ENCODE data around the gene NDUFS2. TPM values are rescaled to one million over a fixed set of nuclear protein-coding genes. Genes with fewer than 3 reads are reported as not detected.

Gene NDUFS2
- total and polyA plus RNA-seq, 5 experiments from 2014 or later, result 78.6 to 127 (median 106) TPM

- no peak for DNase-seq
These were observed 16.3 kb upstream of the NDUFS2 start for GRCh38 chr1:161185732-161186311.

GRCh38 chr1:161187311-161187710 is 14.9 kb upstream of the NDUFS2 start:
- H3K27ac Mint-ChIP-seq, result peak overlapping the region; percentile 89 to 100 (median 94)
- no peak for DNase-seq
- ATAC-seq, result no peak
- H3K27me3 Mint-ChIP-seq, result no peaks in the 10 kb centered on the region
- POLR2A ChIA-PET, result interaction anchor here (0.7 to 3.9 kb wide), 7 partner anchors 11 to 38 kb away, joined by 3 to 26 read pairs (median 5); partner anchors contain the start of genes B4GALT3, NDUFS2, PPOX and TOMM40L
- no peaks in the 10 kb centered on the region for H3K36me3 Mint-ChIP-seq
- H3K4me1 Mint-ChIP-seq, result peaks cover 36 to 77% (median 73%) of the 10 kb centered on the region in 4 donors
- no peaks in the 10 kb centered on the region for H3K9me3 Mint-ChIP-seq
- H3K4me3 Mint-ChIP-seq, result peak overlapping the region in 9 of 10 donors; percentile 2 to 79 (median 60)

More at GRCh38 chr1:161185732-161186311, 16.3 kb upstream of the NDUFS2 start:
- Mint-ChIP-seq H3K27ac (peak overlapping the region; percentile 89 to 100 (median 94)), H3K4me1 (peaks cover 40 to 83% (median 79%) of the 10 kb centered on the region in 4 donors), H3K36me3 (no peaks in the 10 kb centered on the region), H3K4me3 (peak overlapping the region; percentile 74 to 91 (median 88)), H3K9me3 (no peaks in the 10 kb centered on the region), H3K27me3 (no peaks in the 10 kb centered on the region)
- peak; percentile 3 to 4 for ATAC-seq
- POLR2A ChIA-PET, result interaction anchor here (0.6 to 3.9 kb wide), 16 partner anchors 8 to 136 kb away, joined by 3 to 27 read pairs (median 3); partner anchors contain the start of genes APOA2, ARHGAP30, B4GALT3 and NDUFS2

GRCh38 chr1:161188381-161188780 is 13.8 kb upstream of the NDUFS2 start:
- ATAC-seq, result no peak
- peaks cover 36 to 76% (median 72%) of the 10 kb centered on the region in 4 donors for H3K4me1 Mint-ChIP-seq
- H3K27ac Mint-ChIP-seq, result peak overlapping the region in 8 of 10 donors; percentile 62 to 100 (median 82)
- no peaks in the 10 kb centered on the region for H3K9me3 Mint-ChIP-seq
- POLR2A ChIA-PET, result interaction anchor here (0.6 to 3.9 kb wide), 6 partner anchors 11 to 192 kb away, joined by 3 to 26 read pairs (median 4); partner anchors contain the start of genes ADAMTS4, B4GALT3 and PPOX
- DNase-seq, result no peak
- no peaks in the 10 kb centered on the region for H3K36me3 Mint-ChIP-seq
- peak overlapping the region in 4 of 10 donors; percentile 31 to 62 (median 36) for H3K4me3 Mint-ChIP-seq
- H3K27me3 Mint-ChIP-seq, result no peaks in the 10 kb centered on the region

- H3K9me3 Mint-ChIP-seq, result no peaks in the 10 kb centered on the region
- H3K4me1 Mint-ChIP-seq, result peaks cover 32 to 73% (median 67%) of the 10 kb centered on the region in 4 donors
- POLR2A ChIA-PET, result no interaction called here
These were observed 13.1 kb upstream of the NDUFS2 start for GRCh38 chr1:161189036-161189435.

GRCh38 chr1:161190962-161191521 is 11.1 kb upstream of the NDUFS2 start:
- DNase-seq, result no peak
- peak overlapping the region in 3 of 10 donors; percentile 25 to 91 (median 49) for H3K27ac Mint-ChIP-seq

More at GRCh38 chr1:161189036-161189435, 13.1 kb upstream of the NDUFS2 start:
- peak overlapping the region in 1 of 10 donors; percentile 34 for H3K4me3 Mint-ChIP-seq
- H3K36me3 Mint-ChIP-seq, result no peaks in the 10 kb centered on the region
- H3K27ac Mint-ChIP-seq, result peak overlapping the region in 6 of 10 donors; percentile 43 to 100 (median 73)
- no peak for DNase-seq
- ATAC-seq, result no peak
- H3K27me3 Mint-ChIP-seq, result no peaks in the 10 kb centered on the region

GRCh38 chr1:161191971-161192370 is 10.2 kb upstream of the NDUFS2 start:
- Mint-ChIP-seq H3K36me3 (no peaks in the 10 kb centered on the region), H3K4me1 (peaks cover 17 to 65% (median 53%) of the 10 kb centered on the region in 4 donors), H3K27me3 (no peaks in the 10 kb centered on the region), H3K27ac (peak overlapping the region in 5 of 10 donors; percentile 8 to 97 (median 35)), H3K9me3 (no peaks in the 10 kb centered on the region), H3K4me3 (no peak overlapping the region)
- POLR2A ChIA-PET, result interaction anchor here (1.1 to 5.8 kb wide), 11 partner anchors 10 to 59 kb away, joined by 3 to 59 read pairs (median 5); partner anchors contain the start of genes B4GALT3, DEDD, NDUFS2 and PPOX
- no peak for ATAC-seq
- no peak for DNase-seq

More at GRCh38 chr1:161190962-161191521, 11.1 kb upstream of the NDUFS2 start:
- H3K4me1 Mint-ChIP-seq, result peaks cover 21 to 72% (median 61%) of the 10 kb centered on the region in 4 donors
- H3K36me3 Mint-ChIP-seq, result no peaks in the 10 kb centered on the region
- POLR2A ChIA-PET, result interaction anchor here (0.5 to 5.8 kb wide), 13 partner anchors 8 to 183 kb away, joined by 3 to 59 read pairs (median 5); partner anchors contain the start of genes B4GALT3, DEDD, NDUFS2 and PPOX
- H3K9me3 Mint-ChIP-seq, result no peaks in the 10 kb centered on the region
- H3K27me3 Mint-ChIP-seq, result no peaks in the 10 kb centered on the region
- H3K4me3 Mint-ChIP-seq, result no peak overlapping the region
- no peak for ATAC-seq

GRCh38 chr1:161192476-161193465 is 9.4 kb upstream of the NDUFS2 start:
- POLR2A ChIA-PET, result interaction anchor here (0.6 to 5.8 kb wide), 15 partner anchors 9 to 121 kb away, joined by 3 to 59 read pairs (median 5); partner anchors contain the start of genes APOA2, B4GALT3, NDUFS2 and PPOX
- Mint-ChIP-seq H3K9me3 (no peaks in the 10 kb centered on the region), H3K27ac (peak overlapping the region; percentile 67 to 97 (median 91)), H3K36me3 (no peaks in the 10 kb centered on the region), H3K4me3 (peak overlapping the region in 6 of 10 donors; percentile 44 to 68 (median 54)), H3K4me1 (peaks cover 10 to 64% (median 47%) of the 10 kb centered on the region in 4 donors), H3K27me3 (no peaks in the 10 kb centered on the region)
- DNase-seq (peak; percentile 38 to 86 (median 66)), ATAC-seq (peak; percentile 97)

GRCh38 chr1:161193561-161194235 is 8.5 kb upstream of the NDUFS2 start:
- peaks cover 10 to 59% (median 43%) of the 10 kb centered on the region in 4 donors for H3K4me1 Mint-ChIP-seq
- H3K27ac Mint-ChIP-seq, result peak overlapping the region in 4 of 10 donors; percentile 8 to 91 (median 34)

GRCh38 chr1:161195171-161195570 is 7.0 kb upstream of the NDUFS2 start:
- ATAC-seq (no peak), DNase-seq (no peak)
- Mint-ChIP-seq H3K27ac (peak overlapping the region in 9 of 10 donors; percentile 58 to 92 (median 86)), H3K4me1 (peaks cover 13 to 60% (median 48%) of the 10 kb centered on the region in 4 donors), H3K27me3 (no peaks in the 10 kb centered on the region), H3K4me3 (peak overlapping the region in 5 of 10 donors; percentile 23 to 68 (median 37)), H3K36me3 (no peaks in the 10 kb centered on the region), H3K9me3 (no peaks in the 10 kb centered on the region)
- POLR2A ChIA-PET, result interaction anchor here (1.8 to 5.8 kb wide), 4 partner anchors 14 to 31 kb away, joined by 7 to 48 read pairs (median 18); partner anchors contain the start of genes PPOX and TOMM40L

More at GRCh38 chr1:161193561-161194235, 8.5 kb upstream of the NDUFS2 start:
- H3K4me3 Mint-ChIP-seq, result no peak overlapping the region
- DNase-seq (no peak), ATAC-seq (no peak)
- no peaks in the 10 kb centered on the region for H3K9me3 Mint-ChIP-seq
- no peaks in the 10 kb centered on the region for H3K27me3 Mint-ChIP-seq
- no peaks in the 10 kb centered on the region for H3K36me3 Mint-ChIP-seq
- POLR2A ChIA-PET, result interaction anchor here (0.6 to 5.8 kb wide), 12 partner anchors 7 to 120 kb away, joined by 3 to 59 read pairs (median 6); partner anchors contain the start of genes APOA2, NDUFS2, PPOX and SDHC

GRCh38 chr1:161196111-161196510 is 6.1 kb upstream of the NDUFS2 start:
- H3K4me3 Mint-ChIP-seq, result no peak overlapping the region
- ATAC-seq (no peak), DNase-seq (no peak)
- no peaks in the 10 kb centered on the region for H3K36me3 Mint-ChIP-seq
- POLR2A ChIA-PET, result interaction anchor here (2.5 to 5.8 kb wide), 3 partner anchors 14 to 110 kb away, joined by 6 to 48 read pairs (median 25); partner anchors contain the start of gene PPOX
- no peaks in the 10 kb centered on the region for H3K9me3 Mint-ChIP-seq
- no peaks in the 10 kb centered on the region for H3K27me3 Mint-ChIP-seq
- H3K4me1 Mint-ChIP-seq, result peaks cover 20 to 67% (median 56%) of the 10 kb centered on the region in 4 donors
- peak overlapping the region in 4 of 10 donors; percentile 13 to 71 (median 48) for H3K27ac Mint-ChIP-seq
